ENCODE results near the gene PCSK4. TPM values are rescaled to one million over a fixed set of nuclear protein-coding genes. Genes with fewer than 3 reads are reported as not detected.

PCSK4 gene
- total and polyA plus RNA-seq, 2 of the 4 experiments (the other 2 are of a cell fraction) = 0.72 to 1.7 TPM

DNA sequence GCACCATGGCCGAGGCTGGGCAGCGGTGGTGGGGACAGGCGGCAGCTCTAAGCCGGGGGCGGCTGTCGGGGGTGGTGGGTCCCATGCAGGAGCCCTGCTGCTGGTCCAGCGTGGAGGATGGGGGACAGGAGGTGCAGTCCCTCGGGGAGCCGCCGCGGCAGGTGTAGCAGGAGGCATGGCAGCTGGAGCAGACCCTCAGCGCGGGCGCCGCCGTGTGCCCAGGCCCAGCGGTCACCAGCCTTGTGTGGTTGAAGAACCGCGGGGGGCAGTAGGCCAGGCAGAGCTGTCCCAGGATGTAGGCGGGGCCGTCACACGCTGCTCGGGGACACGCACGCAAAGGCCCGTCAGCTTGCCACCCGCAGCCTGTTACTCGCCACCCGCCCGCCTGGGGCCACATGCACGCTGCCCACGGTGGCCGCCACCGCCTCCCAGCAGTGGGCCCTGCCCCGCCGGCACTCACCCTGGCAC is 8.2 kb downstream of the PCSK4 start:
- Histone ChIP-seq H3K9me3 (ENCODE audit: control insufficient read depth, insufficient read depth, low read length) (no peaks in the 10 kb centered on the region), H3K79me1 (ENCODE audit: low read depth in 1 of 2, low read length in 2 of 2) (peaks cover 10 to 16% of the 10 kb centered on the region in 2 experiments), H2AFZ (replicated peaks; ENCODE audit: low read length, poor library complexity) (no peak overlapping the region), H2BK5ac (ENCODE audit: low read depth, low read length, poor library complexity, severe bottlenecking) (no peak overlapping the region), H3K4me2 (ENCODE audit: low read depth, low read length) (no peak overlapping the region), H2BK20ac (ENCODE audit: low read depth, low read length) (no peak overlapping the region), H3K14ac (replicated peaks; ENCODE audit: low read depth, low read length) (no peak overlapping the region), H2AK5ac (ENCODE audit: low read depth, low read length) (no peak overlapping the region), H3K56ac (ENCODE audit: extremely low read depth, insufficient read depth, low read length) (no peak overlapping the region), H2BK120ac (ENCODE audit: low read depth, low read length) (no peak overlapping the region), H4K20me1 (ENCODE audit: insufficient read depth, low read length) (peaks cover 5% of the 10 kb centered on the region), H3K4ac (ENCODE audit: low read depth, low read length) (no peak overlapping the region), H4K8ac (ENCODE audit: low read depth in 2 of 2, low read length in 2 of 2) (no peak overlapping the region), H4K91ac (ENCODE audit: insufficient read depth, low read depth, low read length) (no peak overlapping the region), H4K5ac (ENCODE audit: low read depth, low read length) (no peak overlapping the region), H3K9ac (ENCODE audit: low read depth, low read length) (no peak overlapping the region), H3K36me3 (ENCODE audit: control insufficient read depth, insufficient read depth, low read length) (peaks cover 3% of the 10 kb centered on the region; the same call in 1 of the 2 replicates), H3K27me3 (ENCODE audit: control insufficient read depth, insufficient read depth, low read length) (no peaks in the 10 kb centered on the region), H3K4me3 (ENCODE audit: insufficient read depth, low read depth, low read length) (no peak overlapping the region), H2AK9ac (replicated peaks; ENCODE audit: low read depth, low read length, poor library complexity) (no peak overlapping the region), H3K18ac (ENCODE audit: low read depth, low read length) (no peak overlapping the region), H3K27ac (ENCODE audit: insufficient read depth, low read length) (no peak overlapping the region), H3K4me1 (ENCODE audit: control insufficient read depth, insufficient read depth, low read length) (no peaks in the 10 kb centered on the region), H2BK15ac (ENCODE audit: low read depth, low read length) (no peak overlapping the region), H3K9me1 (ENCODE audit: insufficient read depth, low read length) (0 out of 2 replicates have a peak, but pooled peaks cover 3% of the 10 kb centered on the region), H3K23ac (ENCODE audit: low read depth, low read length) (no peak overlapping the region)
- ChIA-PET CTCF (no interaction called here), POLR2A (ENCODE audit: unreplicated experiment) (no interaction called here)
- DNase-seq (no peak), ATAC-seq (ENCODE audit: low read depth) (no peak)
- intact Hi-C loops (cut with micrococcal nuclease) = no loop called here
- WGBS, 2 experiments (ENCODE audit: extremely low coverage in 2 of 2, insufficient read length in 1 of 2) = 88% methylated on average over 6 of the region's 36 CpGs; no CpG with 5 or more reads in 1 of the 2 experiments
- in situ Hi-C loops (cut with MboI; ENCODE audit: low sequenced_read_pairs) = no loop called here
- dilution Hi-C loops (cut with HindIII; ENCODE audit: low sequenced_read_pairs, unreplicated experiment) = no loop called here
- TF ChIP-seq POLR2A (IDR thresholded peaks at IDR 0.05; ENCODE audit: low read depth, low read length) (no peak), MAFK (IDR thresholded peaks at IDR 0.05; ENCODE audit: low read depth, low read length) (no peak), MXI1 (IDR thresholded peaks at IDR 0.05; ENCODE audit: borderline replicate concordance, low read depth, low read length) (no peak), SMC3 (IDR thresholded peaks at IDR 0.05; ENCODE audit: low read depth, low read length) (no peak), CEBPB (IDR thresholded peaks at IDR 0.05; ENCODE audit: low read depth, low read length) (no peak), RAD21 (IDR thresholded peaks at IDR 0.05; ENCODE audit: low read length) (no peak), FOS (IDR thresholded peaks at IDR 0.05; ENCODE audit: low read depth, low read length) (no peak), RCOR1 (IDR thresholded peaks at IDR 0.05; ENCODE audit: insufficient replicate concordance, low read length) (no peak), NFE2L2 (IDR thresholded peaks at IDR 0.05; ENCODE audit: low read depth, low read length) (no peak), MAZ (IDR thresholded peaks at IDR 0.05; ENCODE audit: borderline replicate concordance, low read depth, low read length) (no peak), CHD1 (IDR thresholded peaks at IDR 0.05; ENCODE audit: low read depth, low read length) (no peak), BHLHE40 (IDR thresholded peaks at IDR 0.05; ENCODE audit: low read depth, low read length) (no peak), RFX5 (IDR thresholded peaks at IDR 0.05; ENCODE audit: low read depth, low read length) (no peak)
- TF ChIP-seq, protein P1, sequence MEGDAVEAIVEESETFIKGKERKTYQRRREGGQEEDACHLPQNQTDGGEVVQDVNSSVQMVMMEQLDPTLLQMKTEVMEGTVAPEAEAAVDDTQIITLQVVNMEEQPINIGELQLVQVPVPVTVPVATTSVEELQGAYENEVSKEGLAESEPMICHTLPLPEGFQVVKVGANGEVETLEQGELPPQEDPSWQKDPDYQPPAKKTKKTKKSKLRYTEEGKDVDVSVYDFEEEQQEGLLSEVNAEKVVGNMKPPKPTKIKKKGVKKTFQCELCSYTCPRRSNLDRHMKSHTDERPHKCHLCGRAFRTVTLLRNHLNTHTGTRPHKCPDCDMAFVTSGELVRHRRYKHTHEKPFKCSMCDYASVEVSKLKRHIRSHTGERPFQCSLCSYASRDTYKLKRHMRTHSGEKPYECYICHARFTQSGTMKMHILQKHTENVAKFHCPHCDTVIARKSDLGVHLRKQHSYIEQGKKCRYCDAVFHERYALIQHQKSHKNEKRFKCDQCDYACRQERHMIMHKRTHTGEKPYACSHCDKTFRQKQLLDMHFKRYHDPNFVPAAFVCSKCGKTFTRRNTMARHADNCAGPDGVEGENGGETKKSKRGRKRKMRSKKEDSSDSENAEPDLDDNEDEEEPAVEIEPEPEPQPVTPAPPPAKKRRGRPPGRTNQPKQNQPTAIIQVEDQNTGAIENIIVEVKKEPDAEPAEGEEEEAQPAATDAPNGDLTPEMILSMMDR (conservative IDR thresholded peaks at IDR 0.05; ENCODE audit: low read depth, low read length) = no peak
- no TSS peak for BruUV-seq (replicated peaks)

Measured in IMR-90 (cell line).